ENCODE results near the gene GJD2. TPM values are rescaled to one million over a fixed set of nuclear protein-coding genes. Genes with fewer than 3 reads are reported as not detected.

GJD2 gene
- not detected in 2 replicates for total RNA-seq (2014; rRNA removed; shearing (Covaris generic))

DNA sequence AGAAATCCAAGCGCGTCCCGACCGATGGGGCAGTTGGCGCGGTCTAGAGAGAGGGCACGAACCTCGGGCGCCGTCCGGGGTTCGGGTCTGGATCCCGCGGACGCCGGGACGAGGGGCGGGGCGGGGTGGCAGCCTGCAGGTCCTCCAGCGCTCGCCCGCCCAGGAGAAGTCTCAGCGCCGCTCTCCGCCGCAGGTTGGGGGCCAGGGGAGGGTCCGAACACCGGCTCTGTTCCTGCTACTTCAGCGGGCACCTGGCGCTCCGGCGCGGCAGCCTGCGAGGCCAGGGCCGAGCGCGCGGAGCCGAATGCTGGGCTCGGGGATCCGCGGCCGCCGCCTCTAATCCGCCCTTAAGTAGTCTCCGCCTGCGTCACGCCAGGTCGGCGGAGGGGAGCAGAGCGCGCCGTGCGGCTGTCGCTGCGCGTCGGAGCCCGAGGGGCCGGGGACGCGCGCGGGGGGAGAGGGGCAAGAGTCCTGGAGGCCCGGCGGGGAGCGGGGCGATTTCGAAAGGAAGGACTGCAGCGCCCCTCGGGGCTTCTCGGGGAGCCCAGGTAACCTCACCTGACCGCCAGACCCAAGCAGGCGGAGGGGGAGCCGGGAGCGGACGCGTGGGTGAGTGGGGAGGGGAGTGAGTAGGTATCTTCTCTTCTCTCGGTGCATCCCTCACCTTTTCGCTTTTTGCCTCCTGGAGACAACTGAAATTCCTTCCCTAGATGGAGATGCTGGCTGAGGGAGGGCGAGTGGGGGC, at the start of gene GJD2:
GJD2 (minus strand) TSS at position 325 of the 745 bp plus-strand sequence. CDS start 510 bp downstream, outside the sequence.

GRCh38 chr15:34795267-34796081, 40.7 kb upstream of the GJD2 start, which contains the start of gene ACTC1:
ACTC1 (minus strand) TSS chr15:34795549; CDS start chr15:34794808, 741 bp downstream.

Other genes starting within 250 kb of the GJD2 start
- gene GOLGA8B, start 171.3 kb downstream of the GJD2 start, total RNA-seq (2014; rRNA removed; shearing (Covaris generic)) = 44.9 and 54.6 TPM in 2 replicates
- not detected in 2 replicates for gene ACTC1, start 40.6 kb upstream of the GJD2 start, total RNA-seq (2014; rRNA removed; shearing (Covaris generic))
- 19.7 and 23.5 TPM in 2 replicates for gene AQR, start 214.7 kb upstream of the GJD2 start, total RNA-seq (2014; rRNA removed; shearing (Covaris generic))
- 15.4 and 16.4 TPM in 2 replicates for gene ZNF770, start 233.3 kb upstream of the GJD2 start, total RNA-seq (2014; rRNA removed; shearing (Covaris generic))